ENCODE results near the gene PNMT. TPM values are rescaled to one million over a fixed set of nuclear protein-coding genes. Genes with fewer than 3 reads are reported as not detected.

PNMT gene
- 1 to 10 TPM in 2 of 3 donors, under 1 TPM in 1; 0.23 to 2.0 (median 1.5) TPM for total RNA-seq
- long read RNA-seq, donor 1, partial matches to known transcripts = 0 of 5 reads
- long read RNA-seq, donor 1, other reads (novel, unspliced or antisense) = 1 of 5 reads
- long read RNA-seq, donor 2 = 0 reads

- Histone ChIP-seq H3K4me1 (ENCODE audit: low read depth) (peaks cover 35% of the 10 kb centered on the region), H3K4me3 (no peak within 1 kb of the TSS), H3K9me3 (no peaks in the 10 kb centered on the region), H3K36me3 (ENCODE audit: low read depth) (no peaks in the 10 kb centered on the region)
- TF ChIP-seq, protein P1, sequence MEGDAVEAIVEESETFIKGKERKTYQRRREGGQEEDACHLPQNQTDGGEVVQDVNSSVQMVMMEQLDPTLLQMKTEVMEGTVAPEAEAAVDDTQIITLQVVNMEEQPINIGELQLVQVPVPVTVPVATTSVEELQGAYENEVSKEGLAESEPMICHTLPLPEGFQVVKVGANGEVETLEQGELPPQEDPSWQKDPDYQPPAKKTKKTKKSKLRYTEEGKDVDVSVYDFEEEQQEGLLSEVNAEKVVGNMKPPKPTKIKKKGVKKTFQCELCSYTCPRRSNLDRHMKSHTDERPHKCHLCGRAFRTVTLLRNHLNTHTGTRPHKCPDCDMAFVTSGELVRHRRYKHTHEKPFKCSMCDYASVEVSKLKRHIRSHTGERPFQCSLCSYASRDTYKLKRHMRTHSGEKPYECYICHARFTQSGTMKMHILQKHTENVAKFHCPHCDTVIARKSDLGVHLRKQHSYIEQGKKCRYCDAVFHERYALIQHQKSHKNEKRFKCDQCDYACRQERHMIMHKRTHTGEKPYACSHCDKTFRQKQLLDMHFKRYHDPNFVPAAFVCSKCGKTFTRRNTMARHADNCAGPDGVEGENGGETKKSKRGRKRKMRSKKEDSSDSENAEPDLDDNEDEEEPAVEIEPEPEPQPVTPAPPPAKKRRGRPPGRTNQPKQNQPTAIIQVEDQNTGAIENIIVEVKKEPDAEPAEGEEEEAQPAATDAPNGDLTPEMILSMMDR (IDR thresholded peaks at IDR 0.05) = peak; percentile 64
- DNase-seq (peak; percentile 80 to 86 (median 86)), ATAC-seq (peak; percentile 58)
- intact Hi-C loops (cut with DNase I, micrococcal nuclease) = no loop called here
Measured at GRCh38 chr17:39667945-39668924, at the start of gene PNMT. PNMT (plus strand) TSS chr17:39668453; CDS start chr17:39668476, 23 bp downstream.

DNA sequence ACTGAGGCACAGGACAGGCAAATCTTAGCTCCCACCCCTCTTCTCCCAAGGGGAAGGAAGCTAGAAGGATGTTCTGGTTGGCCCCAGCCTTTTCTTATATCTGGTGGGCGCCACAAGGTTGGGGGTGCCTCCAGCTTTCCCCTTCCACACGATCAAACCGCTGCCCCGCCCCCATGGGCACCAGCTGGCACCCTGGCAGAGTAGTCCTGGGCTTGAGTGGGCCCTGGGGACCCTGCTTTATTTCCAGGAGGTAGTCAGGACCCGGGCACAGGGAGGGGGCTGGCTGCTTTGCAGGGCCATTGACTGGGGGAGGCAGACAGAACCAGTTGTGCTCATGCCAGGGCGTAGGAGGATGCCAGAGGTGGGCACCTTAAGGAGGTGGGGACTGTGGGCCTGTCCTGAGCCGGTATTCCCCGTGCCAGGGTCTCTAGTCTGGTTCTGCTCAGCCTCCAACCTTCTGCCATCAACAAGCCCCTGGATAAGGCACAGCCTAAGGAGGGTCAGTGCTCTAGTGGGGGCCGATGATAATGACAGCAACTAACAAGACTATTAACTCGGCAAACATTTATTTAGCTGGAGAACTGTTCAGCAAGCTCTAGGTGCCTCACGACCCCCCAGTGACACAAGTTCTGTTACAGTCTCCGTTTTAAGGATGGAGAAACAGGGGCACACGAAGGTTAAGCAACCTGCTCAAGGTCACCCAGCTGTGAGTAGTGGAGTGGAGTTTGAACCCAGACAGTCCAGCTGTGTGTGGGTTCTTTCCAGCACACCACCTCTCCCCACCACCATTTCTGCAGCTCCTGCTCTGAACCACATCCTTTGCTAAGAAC is 49.1 kb upstream of the PNMT start:
- DNase-seq (peak in 1 of 3 donors; percentile 25), ATAC-seq (no peak)
- intact Hi-C loops (cut with DNase I, micrococcal nuclease) = no loop called here
- Histone ChIP-seq H3K9me3 (no peaks in the 10 kb centered on the region), H3K4me3 (no peak overlapping the region), H3K36me3 (ENCODE audit: low read depth) (no peaks in the 10 kb centered on the region), H3K4me1 (ENCODE audit: low read depth) (peaks cover 23% of the 10 kb centered on the region)
- TF ChIP-seq, protein P1 (IDR thresholded peaks at IDR 0.05) = no peak

DNA sequence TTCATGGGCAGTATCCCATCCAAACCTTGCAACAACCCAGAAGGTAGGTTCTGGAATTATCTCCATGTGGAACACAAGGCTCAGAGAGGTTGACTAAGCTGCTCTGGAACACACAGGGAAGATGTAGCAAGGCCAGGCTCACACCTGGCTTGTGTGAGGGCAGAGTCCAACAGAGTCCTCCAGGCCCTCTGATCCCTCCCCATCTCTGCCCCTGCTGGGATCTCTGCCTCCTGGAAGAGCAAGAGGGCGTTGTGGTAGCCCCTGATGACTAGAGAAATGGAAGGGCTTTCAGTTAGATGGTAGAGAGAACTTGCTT is 48.5 kb upstream of the PNMT start:
- ATAC-seq (no peak), DNase-seq (no peak)
- intact Hi-C loops (cut with DNase I, micrococcal nuclease) = loop anchor here in 1 of 2 donors (10.0 kb wide), 1 partner anchor 135 kb away; no protein-coding TSS in a partner anchor
- no peaks in the 10 kb centered on the region for H3K9me3 ChIP-seq
- no peak overlapping the region for H3K4me3 ChIP-seq
- peaks cover 28% of the 10 kb centered on the region for H3K4me1 ChIP-seq (ENCODE audit: low read depth)
- TF ChIP-seq, protein P1 (IDR thresholded peaks at IDR 0.05) = no peak
- H3K36me3 ChIP-seq (ENCODE audit: low read depth) = no peaks in the 10 kb centered on the region

DNA sequence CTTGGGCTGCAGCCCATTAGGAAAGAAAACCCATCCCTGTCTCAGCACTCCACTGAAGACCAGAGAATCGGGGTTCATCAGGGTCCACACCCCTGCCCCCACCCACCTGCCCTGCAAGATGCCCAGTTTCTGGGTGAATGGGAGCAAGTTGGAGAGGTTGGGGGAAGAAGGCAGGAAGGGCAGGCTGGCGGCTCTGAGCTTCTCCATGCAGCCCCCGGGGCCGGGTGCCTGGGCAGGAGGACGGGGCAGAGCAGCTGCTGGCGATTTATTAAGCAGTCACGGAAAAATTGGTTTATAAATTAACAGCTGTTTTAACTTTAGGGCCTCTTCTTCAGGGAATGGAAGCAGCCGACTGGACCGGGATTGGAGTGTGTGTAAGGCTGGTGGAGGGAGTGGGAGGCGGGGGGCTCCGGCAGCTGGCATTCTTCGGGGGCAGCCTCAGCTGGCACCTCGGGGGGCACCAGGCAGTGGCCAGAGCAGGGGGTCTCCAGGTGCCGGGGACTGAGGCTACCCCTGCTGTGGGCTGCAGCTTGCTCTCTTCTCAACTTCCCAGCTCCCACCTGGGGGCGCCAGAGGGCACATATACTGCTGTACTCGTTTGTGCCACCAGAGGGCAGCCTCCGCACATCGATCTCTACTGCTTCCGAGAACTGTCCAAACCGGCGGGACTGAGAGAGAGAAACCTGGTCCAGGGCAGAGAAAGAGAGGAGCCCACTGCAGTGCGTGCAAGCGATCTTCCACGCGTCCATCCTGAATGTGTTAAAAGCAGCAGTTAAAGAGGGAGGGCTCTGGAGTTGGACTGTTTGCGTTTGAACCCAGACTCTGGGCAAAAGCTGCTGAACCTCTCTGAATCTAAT is 46.5 kb upstream of the PNMT start:
- ATAC-seq (peak; percentile 76), DNase-seq (peak; percentile 88 to 94 (median 92))
- no peaks in the 10 kb centered on the region for H3K9me3 ChIP-seq
- H3K36me3 ChIP-seq (ENCODE audit: low read depth) = no peaks in the 10 kb centered on the region
- intact Hi-C loops (cut with DNase I, micrococcal nuclease) = loop anchor here in 1 of 2 donors (10.0 kb wide), 1 partner anchor 133 kb away; no protein-coding TSS in a partner anchor
- TF ChIP-seq, protein P1 (IDR thresholded peaks at IDR 0.05) = peak; percentile 98
- H3K4me1 ChIP-seq (ENCODE audit: low read depth) = peaks cover 41% of the 10 kb centered on the region
- no peak overlapping the region for H3K4me3 ChIP-seq
